BJ (cell line): ENCODE results near the gene BAX. TPM values are rescaled to one million over a fixed set of nuclear protein-coding genes. Genes with fewer than 3 reads are reported as not detected.

Source experiments
- CTCF ChIA-PET: fragments of 350-600 bp; formaldehyde crosslinking; extraction: SDS; loops from one replicate; lab custom pipeline; 2021; ENCODE audit warnings: antibody characterized with exemption, inconsistent platforms; lab: Yijun Ruan, JAX
- POLR2A ChIA-PET: fragments of 300-600 bp; sonication (Branson Sonifier 250); formaldehyde crosslinking; extraction: SDS; loops from one replicate; lab custom pipeline; 2021; ENCODE audit warnings: antibody characterized with exemption; lab: Charles Lee
- DNase-seq: peaks from one replicate; pipeline ENCODE4 v3.0.0-alpha.2; 2011; ENCODE audit warnings: low read depth
- H3K27me3 ChIP-seq: 2 replicates; pipeline ENCODE4 v1.6.0; 2011; ENCODE audit warnings: low read length; ENCODE audit not compliant: control insufficient read depth, insufficient read depth
- H3K36me3 ChIP-seq: 2 replicates; pipeline ENCODE4 v1.5.1; 2011; ENCODE audit warnings: low read length; ENCODE audit not compliant: control insufficient read depth, insufficient read depth
- H3K4me3 ChIP-seq: 2 replicates; pipeline ENCODE4 v1.5.1; 2011; ENCODE audit warnings: low read depth, mild to moderate bottlenecking, control low read depth, low read length
- polyA plus RNA-seq: library from polyadenylated mRNA; depleted of rRNA; stranded (reverse); fragments of >200 nt; gene quantifications from 2 replicates; pipeline ENCODE4 v1.2.3, GENCODE V29; 2011
- TF ChIP-seq, protein P1 (sequence below): IDR thresholded peaks from 2 replicates; pipeline ENCODE4 v1.5.1; 2011; ENCODE audit warnings: low read depth, mild to moderate bottlenecking, control low read depth, inconsistent platforms, low read length, moderate library complexity; ENCODE audit not compliant: insufficient read depth

Gene BAX
- polyA plus RNA-seq, 1 experiment, result 159 TPM

GRCh38 chr19:48959341-48960239 is 4.9 kb downstream of the BAX start:
- CTCF ChIA-PET, result interaction anchor here (0.7 kb wide), 1 partner anchor 29 kb away, joined by 3 read pairs; no protein-coding TSS in a partner anchor
- no peak for DNase-seq

DNA sequence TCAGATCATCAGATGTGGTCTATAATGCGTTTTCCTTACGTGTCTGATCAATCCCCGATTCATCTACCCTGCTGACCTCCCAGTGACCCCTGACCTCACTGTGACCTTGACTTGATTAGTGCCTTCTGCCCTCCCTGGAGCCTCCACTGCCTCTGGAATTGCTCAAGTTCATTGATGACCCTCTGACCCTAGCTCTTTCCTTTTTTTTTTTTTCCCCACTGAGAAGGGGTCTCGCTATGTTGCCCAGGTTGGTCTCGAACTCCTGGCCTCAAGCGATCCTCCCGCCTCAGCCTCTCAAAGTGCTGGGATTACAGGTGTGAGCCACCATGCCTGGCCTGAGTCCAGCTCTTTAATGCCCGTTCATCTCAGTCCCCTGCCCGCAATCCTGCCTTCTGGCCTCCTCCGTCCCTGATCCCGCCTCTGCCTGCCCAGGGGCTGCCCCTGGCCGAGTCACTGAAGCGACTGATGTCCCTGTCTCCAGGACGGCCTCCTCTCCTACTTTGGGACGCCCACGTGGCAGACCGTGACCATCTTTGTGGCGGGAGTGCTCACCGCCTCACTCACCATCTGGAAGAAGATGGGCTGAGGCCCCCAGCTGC is 6.5 kb downstream of the BAX start:
- ChIA-PET CTCF (no interaction called here), POLR2A (no interaction called here)
- H3K36me3 ChIP-seq, result peaks cover 16% of the 10 kb centered on the region
- no peaks in the 10 kb centered on the region for H3K27me3 ChIP-seq
- H3K4me3 ChIP-seq, result no peak overlapping the region
- TF ChIP-seq, protein P1, sequence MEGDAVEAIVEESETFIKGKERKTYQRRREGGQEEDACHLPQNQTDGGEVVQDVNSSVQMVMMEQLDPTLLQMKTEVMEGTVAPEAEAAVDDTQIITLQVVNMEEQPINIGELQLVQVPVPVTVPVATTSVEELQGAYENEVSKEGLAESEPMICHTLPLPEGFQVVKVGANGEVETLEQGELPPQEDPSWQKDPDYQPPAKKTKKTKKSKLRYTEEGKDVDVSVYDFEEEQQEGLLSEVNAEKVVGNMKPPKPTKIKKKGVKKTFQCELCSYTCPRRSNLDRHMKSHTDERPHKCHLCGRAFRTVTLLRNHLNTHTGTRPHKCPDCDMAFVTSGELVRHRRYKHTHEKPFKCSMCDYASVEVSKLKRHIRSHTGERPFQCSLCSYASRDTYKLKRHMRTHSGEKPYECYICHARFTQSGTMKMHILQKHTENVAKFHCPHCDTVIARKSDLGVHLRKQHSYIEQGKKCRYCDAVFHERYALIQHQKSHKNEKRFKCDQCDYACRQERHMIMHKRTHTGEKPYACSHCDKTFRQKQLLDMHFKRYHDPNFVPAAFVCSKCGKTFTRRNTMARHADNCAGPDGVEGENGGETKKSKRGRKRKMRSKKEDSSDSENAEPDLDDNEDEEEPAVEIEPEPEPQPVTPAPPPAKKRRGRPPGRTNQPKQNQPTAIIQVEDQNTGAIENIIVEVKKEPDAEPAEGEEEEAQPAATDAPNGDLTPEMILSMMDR, result no peak
- DNase-seq, result no peak

More at GRCh38 chr19:48959341-48960239, 4.9 kb downstream of the BAX start:
- POLR2A ChIA-PET, result no interaction called here
- Histone ChIP-seq H3K27me3 (no peaks in the 10 kb centered on the region), H3K4me3 (no peak overlapping the region), H3K36me3 (peaks cover 11% of the 10 kb centered on the region)
- TF ChIP-seq, protein P1, result no peak

- POLR2A ChIA-PET, result interaction anchor here (0.5 kb wide), 1 partner anchor 123 kb away, joined by 3 read pairs; no protein-coding TSS in a partner anchor
- Histone ChIP-seq H3K4me3 (no peak overlapping the region), H3K27me3 (no peaks in the 10 kb centered on the region), H3K36me3 (peaks cover 19% of the 10 kb centered on the region)
- CTCF ChIA-PET, result interaction anchor here (0.8 kb wide), 1 partner anchor 339 kb away, joined by 3 read pairs; no protein-coding TSS in a partner anchor
- no peak for DNase-seq
- TF ChIP-seq, protein P1, result no peak
These were observed 7.0 kb downstream of the BAX start for GRCh38 chr19:48961673-48962028.

DNA sequence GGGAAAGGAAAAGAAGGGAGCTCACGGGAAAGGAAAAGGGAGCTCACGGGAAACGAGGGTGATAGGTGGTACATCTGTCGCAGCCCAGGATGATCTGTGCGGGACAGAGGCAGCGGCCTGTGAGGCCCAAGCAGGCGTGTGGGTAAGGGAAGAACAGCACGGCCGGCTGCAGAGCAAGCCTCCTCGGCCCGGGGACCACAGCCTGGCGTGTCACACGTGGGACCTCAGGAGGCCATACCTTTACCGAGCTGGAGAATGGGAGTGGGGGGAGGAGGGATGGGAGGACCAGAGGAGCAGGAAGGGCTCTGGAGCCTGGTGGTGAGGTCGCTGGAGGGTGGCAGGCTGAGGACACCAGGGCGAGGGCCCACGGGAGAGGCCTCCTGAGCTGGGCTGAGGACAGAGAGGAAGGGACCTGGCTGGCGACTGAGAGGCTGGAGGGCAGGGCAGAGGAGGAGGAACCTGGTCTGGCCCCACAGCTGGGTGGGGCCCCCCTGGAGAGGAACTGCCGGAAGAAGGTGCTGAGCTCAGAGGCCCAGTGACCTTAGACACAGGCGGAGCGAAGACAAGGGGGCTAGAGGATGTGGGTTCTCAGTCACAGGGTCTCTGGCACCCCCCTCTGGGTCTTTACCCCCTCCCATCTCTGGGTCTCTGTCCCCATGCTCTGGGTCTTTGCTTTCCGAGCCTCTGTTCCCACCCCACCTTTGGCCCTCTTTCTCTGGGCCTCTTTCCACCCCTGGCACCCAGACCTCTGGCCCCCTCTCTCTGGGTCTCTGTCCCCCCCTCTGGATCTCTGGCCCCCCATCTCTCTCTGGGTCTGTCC is 7.6 kb downstream of the BAX start:
- peaks cover 19% of the 10 kb centered on the region for H3K36me3 ChIP-seq
- CTCF ChIA-PET, result interaction anchor here (0.8 kb wide), 1 partner anchor 339 kb away, joined by 3 read pairs; no protein-coding TSS in a partner anchor
- H3K27me3 ChIP-seq, result no peaks in the 10 kb centered on the region
- POLR2A ChIA-PET, result interaction anchor here (0.5 kb wide), 1 partner anchor 124 kb away, joined by 3 read pairs; no protein-coding TSS in a partner anchor
- DNase-seq, result no peak
- TF ChIP-seq, protein P1, result no peak
- H3K4me3 ChIP-seq, result no peak overlapping the region
